Right forelimb (tissue), 1 donor: ENCODE measurements around the gene YIF1A.
"Not testable (repeated sequence)": the region's sequence is repeated elsewhere in the genome, so short reads cannot be mapped to it uniquely, and the experiment has no call there.

Experiments used
- DNase-seq: peaks from one replicate; pipeline ENCODE4 v3.0.0-alpha.2; 2018

Gene YIF1A

DNA sequence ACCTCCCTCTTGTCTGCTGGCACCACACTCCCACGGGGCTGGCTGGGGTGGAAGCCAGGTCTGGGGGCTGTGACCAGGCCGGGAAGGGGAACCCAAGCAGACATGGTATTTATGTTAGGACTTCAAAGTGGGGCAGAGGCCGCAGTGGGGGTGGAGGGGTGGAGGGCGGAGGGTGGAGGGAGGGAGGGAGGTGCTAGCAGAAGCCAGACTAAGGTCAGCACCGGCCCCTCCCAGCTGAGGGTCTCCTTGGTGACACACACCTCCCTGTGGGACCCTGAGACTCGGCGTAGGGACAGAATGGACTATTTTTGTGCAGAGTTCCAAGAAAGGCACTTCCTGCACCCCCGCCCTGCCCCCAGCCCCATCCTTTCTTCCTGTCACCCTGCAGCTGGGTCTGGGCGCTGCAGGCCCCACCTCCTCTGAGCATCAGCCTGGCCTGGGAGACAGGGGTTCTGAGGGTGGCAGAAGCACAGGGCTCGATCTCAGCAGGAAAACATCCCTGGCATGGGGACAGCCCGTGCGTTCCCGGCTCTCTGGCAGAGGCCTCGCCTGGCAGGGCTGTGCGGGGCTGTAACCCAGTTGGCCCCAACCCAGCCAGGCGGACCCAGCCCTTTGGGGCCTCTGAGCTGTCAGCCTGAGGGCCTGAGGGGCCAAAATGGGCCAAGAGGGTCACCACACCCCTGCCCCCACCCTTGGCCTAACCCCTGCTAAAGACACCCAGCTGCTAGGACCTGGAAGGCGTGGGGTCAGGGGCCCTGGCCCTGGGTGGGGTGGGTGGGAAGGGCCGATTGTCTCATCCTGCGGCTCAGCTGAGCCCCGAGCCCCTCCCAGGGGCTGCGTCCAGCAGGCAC, 37.5 kb upstream of the YIF1A start:
- DNase-seq = no peak

DNA sequence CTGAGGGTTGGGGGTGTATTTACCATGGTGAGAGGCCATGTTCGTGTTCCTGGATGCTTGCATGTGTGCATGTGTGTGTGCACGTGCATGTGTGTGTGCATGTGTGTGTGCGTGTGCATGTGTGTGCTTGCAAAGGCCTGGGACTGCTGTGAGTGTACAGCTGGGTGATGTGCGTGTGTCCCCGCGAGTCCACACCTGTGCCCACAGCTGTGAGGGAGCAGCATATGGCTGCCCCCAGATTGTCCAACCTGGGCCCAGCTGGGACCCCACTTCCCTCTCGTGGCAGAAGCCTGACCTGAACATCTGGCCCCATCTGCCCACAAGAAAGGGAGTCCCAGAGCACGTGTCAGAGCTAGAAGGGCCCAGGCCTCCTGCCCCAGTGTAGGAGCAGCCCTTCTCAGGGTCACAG, 36.3 kb upstream of the YIF1A start:
- DNase-seq = no peak

DNA sequence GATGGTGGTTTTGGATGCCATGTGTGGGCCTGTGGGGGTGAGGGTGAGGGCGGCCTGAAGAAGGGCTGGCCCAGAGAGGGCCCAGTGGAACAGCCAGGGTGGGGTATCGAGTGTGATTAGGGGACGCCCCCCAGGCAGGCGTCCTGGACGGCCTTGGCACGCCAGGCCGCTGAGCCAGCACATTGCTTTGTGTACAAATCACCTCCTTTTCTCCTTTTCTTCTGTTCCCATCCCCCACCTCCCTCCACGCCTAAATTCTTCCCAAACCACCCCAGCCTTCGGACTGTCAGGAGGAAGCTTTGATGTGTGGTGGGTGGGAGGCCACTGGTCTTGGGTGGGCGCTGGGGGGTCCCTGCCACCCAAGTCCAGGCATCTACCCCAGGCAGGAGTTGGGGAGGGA, 35.7 kb upstream of the YIF1A start:
- no peak for DNase-seq

DNA sequence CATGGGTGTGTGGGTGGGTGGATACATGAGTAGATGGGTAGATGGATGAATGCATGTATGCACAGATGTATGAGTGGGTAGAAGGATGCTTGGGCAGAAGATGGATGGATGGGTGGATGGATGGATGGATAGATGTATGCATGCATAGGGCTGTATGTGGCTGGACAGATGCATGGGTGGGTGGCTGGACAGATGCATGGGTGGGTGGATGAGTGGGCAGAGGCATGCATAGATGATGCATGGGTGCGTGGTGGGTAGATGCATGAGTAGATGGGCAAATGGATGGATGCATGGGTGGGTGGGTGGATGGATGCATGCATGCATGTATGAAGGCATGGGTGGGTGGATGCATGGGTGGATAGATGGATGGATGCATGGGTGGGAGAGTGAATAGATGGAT, 34.7 kb upstream of the YIF1A start:
- no peak for DNase-seq

- DNase-seq = no peak
Measured at GRCh38 chr11:66322732-66323427, 33.9 kb upstream of the YIF1A start.

GRCh38 chr11:66321606-66322005, 32.7 kb upstream of the YIF1A start:
- no peak for DNase-seq

DNA sequence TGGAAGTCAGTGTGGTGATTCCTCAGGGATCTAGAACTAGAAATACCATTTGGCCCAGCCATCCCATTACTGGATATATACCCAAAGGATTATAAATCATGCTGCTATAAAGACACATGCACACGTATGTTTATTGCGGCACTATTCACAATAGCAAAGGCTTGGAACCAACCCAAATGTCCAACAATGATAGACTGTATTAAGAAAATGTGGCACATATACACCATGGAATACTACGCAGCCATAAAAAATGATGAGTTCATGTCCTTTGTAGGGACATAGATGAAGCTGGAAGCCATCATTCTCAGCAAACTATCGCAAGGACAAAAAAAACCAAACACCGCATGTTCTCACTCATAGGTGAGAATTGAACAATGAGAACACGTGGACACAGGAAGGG, 31.8 kb upstream of the YIF1A start:
- DNase-seq = not testable (repeated sequence)

GRCh38 chr11:66320289-66320688, 31.3 kb upstream of the YIF1A start:
- DNase-seq = not testable (repeated sequence)

GRCh38 chr11:66318600-66318970, 29.6 kb upstream of the YIF1A start:
- no peak for DNase-seq

DNA sequence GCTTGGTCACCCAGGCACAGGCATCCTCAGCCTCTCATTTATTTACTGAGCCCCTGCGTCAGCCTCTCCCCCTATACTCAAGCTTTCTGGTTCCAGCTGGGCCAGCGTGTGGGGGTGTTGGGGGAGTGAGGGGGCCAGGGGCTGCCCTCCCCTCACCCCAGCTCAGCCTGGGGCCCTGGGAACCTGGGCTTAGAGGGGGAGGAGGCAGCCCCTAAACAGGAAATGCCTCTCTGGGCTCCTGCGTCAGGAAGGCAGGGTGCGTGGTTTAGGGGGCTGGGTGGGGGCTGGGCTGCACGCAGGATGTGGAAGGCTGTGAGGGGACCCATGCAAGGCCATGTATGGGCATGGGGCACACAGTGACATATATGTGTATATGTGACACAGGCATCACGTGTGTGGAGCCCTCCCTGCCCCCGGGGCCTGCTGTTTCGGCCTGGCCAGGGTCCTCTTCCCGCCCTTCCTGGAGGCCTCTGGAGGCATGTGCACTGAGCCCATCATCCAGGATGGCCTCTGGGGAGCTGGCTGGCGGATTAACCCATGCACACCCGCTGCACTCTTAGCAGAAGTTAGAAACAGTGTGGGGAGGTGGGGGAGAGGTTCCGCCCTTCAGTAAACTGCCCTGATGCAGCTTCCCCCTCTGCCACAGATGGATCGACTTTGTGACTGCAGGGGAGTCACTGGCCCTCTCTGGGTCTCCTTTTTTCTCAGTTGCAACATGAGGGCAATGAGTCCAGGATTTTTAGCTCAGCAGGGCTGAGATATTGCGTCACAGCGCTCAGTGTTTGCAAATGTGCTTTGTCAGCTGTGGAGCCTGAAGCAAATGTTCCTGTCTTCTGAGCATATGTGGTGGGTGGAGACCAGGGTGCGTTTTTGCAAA, 29.0 kb upstream of the YIF1A start:
- peak; percentile 62 for DNase-seq

- peak; percentile 77 for DNase-seq
Measured at GRCh38 chr11:66317322-66317722, 28.4 kb upstream of the YIF1A start.

GRCh38 chr11:66316849-66317251, 27.9 kb upstream of the YIF1A start, which contains the start of gene CD248:
Gene CD248, minus strand, starts transcription at chr11:66317044. Its CDS starts 17 bp downstream, at chr11:66317027.
- peak; percentile 87 for DNase-seq

DNA sequence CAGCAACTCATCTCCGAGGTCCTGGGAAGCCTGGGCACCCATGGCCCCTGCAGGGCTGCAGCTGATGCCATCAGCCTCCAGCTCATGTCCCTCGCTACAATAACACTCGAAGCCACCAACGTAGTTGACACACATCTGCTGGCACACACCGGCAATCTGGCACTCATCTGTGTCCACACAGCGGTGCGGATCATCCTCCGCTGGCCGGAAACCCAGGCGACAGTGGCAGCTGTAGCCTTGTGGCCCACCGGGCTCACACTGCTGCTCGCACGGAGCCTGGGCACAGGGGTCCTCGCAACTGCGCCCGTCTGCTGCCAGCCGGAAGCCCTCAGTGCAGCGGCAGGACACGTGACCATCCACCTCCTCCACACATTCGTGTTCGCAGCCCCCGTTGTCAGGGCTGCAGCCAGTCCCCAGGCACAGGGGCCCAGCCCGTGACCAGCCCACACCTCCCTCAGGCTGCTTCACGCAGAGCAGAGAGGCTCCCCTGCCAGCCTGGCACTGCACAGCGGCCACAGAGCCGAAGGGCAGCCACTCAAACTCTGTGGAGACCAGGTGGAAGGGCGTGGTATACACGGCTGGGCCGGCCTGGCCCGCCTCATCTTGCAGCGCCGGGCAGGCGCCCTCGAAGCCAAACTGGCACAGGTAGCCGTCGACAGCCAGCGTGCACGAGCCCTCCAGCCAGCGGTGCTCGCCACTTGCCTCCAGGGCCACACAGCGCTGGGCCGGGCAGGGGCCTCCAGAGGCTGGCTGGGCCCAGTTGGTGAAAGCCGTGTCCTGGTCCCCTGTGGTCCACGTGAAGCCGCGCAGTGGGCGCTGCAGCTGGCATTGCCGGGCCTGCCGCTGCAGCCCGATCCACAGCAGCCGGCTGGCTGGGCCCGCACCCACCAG, 27.2 kb upstream of the YIF1A start:
- DNase-seq = no peak

- no peak for DNase-seq
Measured at GRCh38 chr11:66315498-66315885, 26.5 kb upstream of the YIF1A start.

DNA sequence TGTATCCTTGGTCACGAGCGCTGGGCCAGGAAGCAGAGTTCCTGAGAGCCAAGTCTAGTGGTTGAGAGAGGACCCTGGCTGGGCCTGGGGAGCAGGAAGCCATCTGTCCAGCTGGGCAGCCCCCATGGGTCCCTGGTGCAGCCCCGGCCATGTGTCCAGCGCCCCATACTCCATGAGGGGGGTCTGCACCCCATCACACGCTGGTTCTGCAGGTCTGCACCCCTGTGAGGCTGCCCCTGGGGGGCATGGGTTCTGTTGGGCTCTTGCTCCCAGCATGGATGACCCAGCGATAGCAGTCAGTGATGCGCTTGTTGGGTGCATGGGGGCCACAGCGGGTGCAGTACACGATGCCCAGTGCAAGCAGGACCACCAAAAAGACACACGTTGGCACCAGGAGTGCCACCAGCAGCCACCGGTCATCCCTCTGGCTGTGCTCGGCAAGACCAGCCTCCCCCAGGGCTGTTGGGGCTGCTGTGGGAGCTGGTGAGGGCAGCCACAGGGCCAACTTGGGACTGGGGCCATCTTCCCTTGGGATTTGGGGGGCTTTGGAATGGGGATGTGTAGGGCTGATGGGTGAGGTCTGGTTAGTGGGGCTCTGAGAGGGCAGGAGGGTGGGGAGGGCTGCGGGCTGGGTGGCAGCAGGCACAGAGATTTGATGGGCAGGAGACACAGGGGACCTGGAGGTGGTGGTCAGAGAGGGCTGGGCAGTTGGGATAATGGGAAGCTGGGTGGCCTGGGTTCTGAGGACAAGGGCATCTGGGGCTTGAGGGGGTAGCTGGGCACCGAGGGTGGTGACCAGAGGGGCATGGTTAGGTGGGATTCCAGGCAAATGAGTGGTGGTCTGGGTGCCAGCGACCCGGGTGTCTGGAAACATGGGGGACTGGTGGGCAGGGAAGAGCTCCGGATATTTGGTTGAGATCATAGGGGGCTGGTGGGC, 25.9 kb upstream of the YIF1A start:
- DNase-seq = no peak

DNA sequence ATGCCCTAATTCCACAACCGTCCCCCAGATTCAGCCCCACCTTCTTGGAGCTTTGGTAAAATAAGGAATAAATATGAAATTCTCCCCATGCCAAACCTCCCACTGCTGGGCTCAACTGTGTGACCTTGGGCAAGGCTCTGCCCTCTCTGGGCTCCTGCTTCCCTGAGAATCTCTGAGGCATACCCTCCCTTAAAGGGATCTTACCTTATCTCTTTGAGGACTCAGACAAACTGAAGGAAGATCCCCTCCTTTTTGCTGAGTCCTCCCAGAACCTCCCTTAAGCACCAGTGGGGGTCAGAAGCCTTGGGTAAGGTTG, 25.2 kb upstream of the YIF1A start:
- no peak for DNase-seq

DNA sequence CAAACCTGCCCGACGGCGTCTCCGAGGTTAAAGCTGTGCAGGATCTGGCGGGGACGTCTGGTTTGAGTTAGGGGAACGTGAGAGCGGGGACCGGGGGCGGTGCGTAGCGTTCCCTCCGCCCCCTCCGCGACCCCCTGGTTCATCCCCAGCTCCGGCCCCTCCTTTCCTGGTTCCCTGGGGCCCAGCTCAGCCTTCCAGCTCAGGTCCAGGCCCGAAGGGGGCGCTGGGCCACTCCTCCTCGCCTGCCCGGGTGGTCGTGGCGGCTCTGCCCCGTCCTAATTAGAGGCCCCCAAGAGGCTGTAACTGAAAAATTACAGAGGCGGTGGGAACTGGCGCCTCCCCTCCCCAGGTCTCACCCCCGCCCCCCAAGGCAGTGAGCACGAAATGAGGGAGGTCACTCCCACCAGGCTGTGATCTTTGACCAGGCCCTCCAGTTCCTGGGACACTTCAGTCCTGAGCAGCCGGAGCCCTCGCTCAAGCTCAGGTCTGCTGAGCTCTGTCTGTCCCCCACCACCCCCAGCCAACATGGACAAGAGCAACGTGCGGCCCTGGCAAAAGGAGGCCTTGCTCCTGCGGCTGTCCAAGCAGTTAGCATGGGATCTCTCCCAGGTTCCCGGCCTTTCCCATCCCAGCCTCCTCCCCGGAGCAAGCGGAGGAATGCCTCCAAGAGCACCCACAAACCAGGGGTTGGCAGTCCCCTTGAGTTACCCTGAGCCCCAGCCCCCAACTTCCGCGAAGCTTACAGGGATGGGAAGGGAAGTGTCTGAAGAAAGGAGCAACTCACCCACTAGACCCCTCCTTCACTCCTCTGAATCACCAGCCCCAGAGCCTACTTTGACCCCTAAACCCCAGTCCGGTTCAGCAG, 24.6 kb upstream of the YIF1A start:
- peak; percentile 90 for DNase-seq

DNA sequence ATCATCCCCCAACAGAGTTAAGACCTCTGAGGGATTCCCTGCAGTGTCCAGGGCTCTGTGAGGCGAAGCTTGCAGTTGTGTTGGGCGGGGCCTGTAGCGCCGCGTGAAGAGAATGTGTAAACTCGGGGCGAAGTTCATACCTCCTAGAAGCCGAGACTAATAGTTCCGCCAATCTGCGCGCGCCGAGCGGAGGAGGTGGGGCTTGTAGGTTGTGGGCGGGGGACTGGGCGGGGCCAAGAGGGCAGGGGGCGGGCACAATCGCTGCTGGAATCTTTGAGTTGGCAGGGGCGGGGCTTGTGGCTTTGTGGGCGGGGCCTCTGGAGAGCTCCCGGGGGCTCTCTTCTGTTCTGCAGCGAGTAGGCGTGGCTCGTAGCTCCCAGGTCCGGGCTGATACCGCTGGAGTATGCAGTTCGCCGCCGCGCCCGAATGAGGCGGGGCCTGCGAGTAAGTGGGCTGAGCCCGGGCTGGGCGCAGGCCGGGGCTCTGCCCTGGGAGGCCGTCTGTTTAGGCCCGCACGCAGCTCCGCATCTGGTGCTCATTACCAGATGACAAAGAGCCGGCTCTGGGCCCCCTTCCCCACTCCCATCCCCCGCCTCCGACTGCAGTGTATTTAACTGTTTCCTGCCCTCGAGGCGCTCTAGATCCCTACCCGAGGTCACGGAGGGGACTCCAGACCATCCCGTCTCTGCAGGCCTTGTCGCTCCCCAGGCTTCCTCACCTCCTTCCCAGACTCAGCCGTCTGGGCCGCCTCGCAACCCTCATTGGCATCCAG, 23.8 kb upstream of the YIF1A start:
- DNase-seq = peak; percentile 99

- DNase-seq = peak; percentile 94
Measured at GRCh38 chr11:66311965-66312548, 23.1 kb upstream of the YIF1A start.
